Effector memory CD4-positive, alpha-beta T cell (primary cell): ENCODE measurements around the gene BAG2.

Source experiments
- DNase-seq, 3 donors: peaks; one replicate each; pipeline ENCODE4 v3.0.0-alpha.2; 2020
- H3K27ac ChIP-seq: 2 replicates; pipeline ENCODE4 v1.7.0; 2013; ENCODE audit warnings: mild to moderate bottlenecking, low read length, moderate library complexity; ENCODE audit not compliant: insufficient read depth, poor library complexity, severe bottlenecking
- H3K27me3 ChIP-seq: replicated peaks from 2 replicates; pipeline ENCODE4 v1.7.0; 2013; ENCODE audit warnings: mild to moderate bottlenecking, low read length; ENCODE audit not compliant: insufficient read depth, control insufficient read depth, poor library complexity, severe bottlenecking
- H3K36me3 ChIP-seq: 2 replicates; pipeline ENCODE4 v1.7.0; 2013; ENCODE audit warnings: mild to moderate bottlenecking, low read length, moderate library complexity; ENCODE audit not compliant: control insufficient read depth, insufficient read depth
- H3K4me1 ChIP-seq: 2 replicates; pipeline ENCODE4 v1.7.0; 2013; ENCODE audit warnings: low read length, mild to moderate bottlenecking; ENCODE audit not compliant: control insufficient read depth, insufficient read depth, poor library complexity, severe bottlenecking
- H3K4me3 ChIP-seq: 2 replicates; pipeline ENCODE4 v1.7.0; 2013; ENCODE audit warnings: low read length, low read depth, mild to moderate bottlenecking; ENCODE audit not compliant: insufficient read depth, poor library complexity, severe bottlenecking
- H3K9me3 ChIP-seq: 2 replicates; pipeline ENCODE4 v1.7.0; 2013; ENCODE audit warnings: mild to moderate bottlenecking, low read length, moderate library complexity; ENCODE audit not compliant: control insufficient read depth

The BAG2 gene

DNA sequence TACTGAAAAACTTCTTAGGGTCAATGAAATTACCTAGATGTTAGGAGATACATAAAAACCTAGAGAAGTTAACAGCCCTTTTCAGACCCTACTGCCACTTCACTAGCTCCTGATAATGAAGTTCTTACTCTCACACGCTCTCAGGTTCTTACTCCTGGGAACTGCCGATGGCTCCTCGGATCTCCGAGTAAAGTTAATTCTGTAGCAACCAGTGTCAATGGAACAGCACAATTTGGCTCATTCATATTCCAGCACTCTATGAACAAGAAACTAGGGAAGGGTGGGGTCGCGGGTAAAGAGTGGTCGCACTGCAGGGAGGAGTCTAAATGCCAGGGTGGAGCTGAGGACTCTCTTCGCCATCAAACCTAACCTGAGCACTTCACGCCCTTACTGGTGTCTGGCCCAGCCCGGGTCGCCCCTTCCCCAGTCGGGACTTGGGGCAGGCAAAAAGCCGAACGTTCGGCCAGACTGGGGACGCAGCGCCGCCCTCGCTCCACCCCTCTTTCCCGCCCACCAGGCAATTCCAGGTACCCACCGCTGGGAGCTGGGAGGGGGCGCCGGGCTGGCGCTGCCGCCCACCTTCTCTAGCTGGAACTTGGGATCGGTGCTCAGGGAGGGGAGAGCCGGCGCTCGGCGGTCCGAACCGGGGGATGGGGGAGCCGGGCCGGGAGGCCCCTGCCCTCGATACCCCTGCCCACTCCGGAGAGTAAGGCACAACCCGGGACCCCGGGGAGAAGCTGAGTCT, 49.2 kb downstream of the BAG2 start:
- Histone ChIP-seq H3K27me3 (peaks cover 10% of the 10 kb centered on the region), H3K4me1 (no peaks in the 10 kb centered on the region), H3K9me3 (no peaks in the 10 kb centered on the region), H3K4me3 (peak overlapping the region; percentile 94), H3K27ac (peak overlapping the region; percentile 56), H3K36me3 (no peaks in the 10 kb centered on the region)
- peak; percentile 3 to 31 (median 27) for DNase-seq

DNA sequence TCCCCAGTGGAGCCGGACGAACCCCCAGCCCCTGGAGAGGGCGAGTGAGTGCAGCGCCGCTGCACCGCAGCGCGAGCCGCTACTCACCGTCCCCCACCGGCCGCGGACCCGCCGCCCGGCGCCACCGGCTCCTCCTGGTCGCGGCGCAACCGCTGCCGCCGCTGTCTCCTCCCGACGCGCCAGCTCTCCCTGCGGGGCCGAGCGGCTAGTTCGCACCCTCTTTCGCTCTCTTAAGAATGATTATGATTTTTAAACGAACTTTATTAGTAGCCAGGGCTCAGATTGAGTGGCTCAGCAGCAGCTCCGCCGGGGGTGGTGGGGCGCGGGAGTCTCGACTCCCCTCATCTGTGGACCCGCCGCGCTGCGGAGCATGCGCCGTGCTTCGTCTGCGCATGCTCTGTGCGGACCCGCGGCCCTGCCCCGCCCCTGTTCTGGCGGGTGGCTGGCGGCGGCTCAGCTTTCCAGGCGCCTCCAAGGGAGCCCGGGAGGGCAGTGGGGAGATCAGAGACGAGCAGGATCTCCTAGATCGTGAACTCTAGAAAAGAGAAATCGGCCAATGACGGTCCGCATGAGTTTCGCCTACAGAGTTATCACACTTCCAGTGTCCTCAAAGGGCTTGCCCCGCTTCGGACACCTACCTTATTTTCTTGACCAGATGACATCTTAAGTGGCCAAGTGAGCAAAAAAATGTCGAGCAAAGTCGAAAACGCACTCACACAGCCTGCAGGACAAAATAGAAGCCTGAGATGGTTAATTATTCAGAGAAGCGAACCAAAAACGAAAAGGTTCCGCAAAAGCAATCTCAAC, 50.0 kb downstream of the BAG2 start, which contains the start of gene RAB23:
Gene RAB23 (minus strand): TSS at position 372 of the 807 bp plus-strand sequence. CDS start 11,927 bp downstream, outside the sequence.
- Histone ChIP-seq H3K27ac (peak within 1 kb of the TSS; percentile 56), H3K36me3 (no peaks in the 10 kb centered on the region), H3K27me3 (peaks cover 10% of the 10 kb centered on the region)

DNA sequence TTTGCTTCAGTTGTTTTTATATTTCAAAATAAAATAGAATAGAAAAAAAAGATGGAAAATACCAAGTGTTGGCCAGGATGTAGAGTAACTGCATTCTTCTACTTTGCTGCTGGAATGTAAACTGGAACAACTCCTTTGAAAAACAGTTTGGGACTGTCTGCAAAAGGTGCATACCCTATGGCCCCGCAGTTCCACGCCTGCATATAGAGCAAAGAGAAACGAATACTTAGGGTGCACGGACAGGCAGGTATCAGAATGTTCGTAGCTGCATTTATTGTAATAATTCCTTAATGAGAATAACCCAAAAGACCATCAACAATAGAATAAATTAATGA, 50.6 kb downstream of the BAG2 start:
- H3K4me3 ChIP-seq, result peak overlapping the region; percentile 94
- no peak overlapping the region for H3K27ac ChIP-seq
- H3K9me3 ChIP-seq, result no peaks in the 10 kb centered on the region
- no peaks in the 10 kb centered on the region for H3K4me1 ChIP-seq
- no peak for DNase-seq
- H3K36me3 ChIP-seq, result no peaks in the 10 kb centered on the region
- H3K27me3 ChIP-seq, result peaks cover 10% of the 10 kb centered on the region

More for the DNA sequence above, 50.0 kb downstream of the BAG2 start, which contains the start of gene RAB23:
- Histone ChIP-seq H3K9me3 (no peaks in the 10 kb centered on the region), H3K4me3 (peak within 1 kb of the TSS; percentile 94), H3K4me1 (no peaks in the 10 kb centered on the region)
- peak; percentile 69 to 73 (median 72) for DNase-seq

DNA sequence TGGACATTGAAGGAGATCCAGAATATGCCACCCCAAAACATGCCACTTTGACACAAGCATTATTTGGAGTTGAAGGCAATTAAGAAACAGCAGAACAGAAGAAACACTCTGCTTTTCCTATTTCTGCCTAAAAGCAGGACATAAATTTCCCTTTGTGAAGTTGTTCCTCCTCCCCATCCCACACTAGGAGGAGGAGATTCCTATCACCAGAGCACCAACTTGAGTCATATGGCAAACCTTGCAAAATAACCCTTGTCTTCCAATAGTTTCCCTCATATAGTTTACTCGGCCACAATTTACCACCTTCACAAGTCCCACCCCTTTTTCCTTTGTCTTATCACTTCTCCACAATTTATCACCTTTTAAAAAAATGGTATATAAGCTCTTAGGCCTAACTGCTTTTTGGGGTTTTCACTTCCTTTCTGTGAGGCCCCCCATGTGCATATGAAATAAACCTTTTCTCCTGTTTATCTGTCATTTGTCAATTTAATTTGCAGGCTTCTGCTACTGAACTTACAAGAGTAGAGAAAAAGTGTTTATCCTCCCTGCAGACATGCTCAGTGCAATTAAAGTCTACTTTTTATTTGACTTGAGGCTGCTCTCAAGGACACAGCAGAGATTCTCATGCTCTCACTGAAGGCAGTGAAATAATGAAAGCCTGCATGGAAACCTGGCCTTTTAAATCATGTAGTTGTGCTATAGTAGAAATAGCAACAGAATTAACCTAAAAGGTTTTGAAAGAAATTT, 52.8 kb downstream of the BAG2 start:
- H3K9me3 ChIP-seq, result no peaks in the 10 kb centered on the region
- H3K36me3 ChIP-seq, result no peaks in the 10 kb centered on the region
- H3K27ac ChIP-seq, result no peak overlapping the region
- DNase-seq, result no peak
- no peaks in the 10 kb centered on the region for H3K4me1 ChIP-seq
- H3K27me3 ChIP-seq, result peaks cover 10% of the 10 kb centered on the region
- no peak overlapping the region for H3K4me3 ChIP-seq

DNA sequence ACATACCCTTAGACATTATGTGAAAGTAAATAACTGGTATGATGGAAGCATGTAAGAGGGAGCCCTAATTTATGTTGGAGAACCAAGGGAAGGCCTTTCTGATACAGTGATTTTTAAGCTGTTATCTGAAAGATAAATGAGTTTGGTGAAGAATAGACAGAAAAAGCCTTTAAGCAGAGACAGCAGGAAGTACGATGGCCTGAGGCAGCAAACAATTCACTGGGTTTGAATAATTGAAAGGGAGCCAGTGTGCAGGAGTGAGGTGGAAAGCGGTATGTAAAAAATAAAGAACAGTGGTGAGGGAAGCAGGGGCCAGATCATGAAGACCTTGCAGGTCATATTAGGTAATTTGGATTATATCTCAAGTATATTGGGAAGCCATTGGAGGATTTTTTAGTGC, 54.1 kb downstream of the BAG2 start:
- no peak for DNase-seq
- Histone ChIP-seq H3K4me3 (no peak overlapping the region), H3K27ac (no peak overlapping the region), H3K4me1 (no peaks in the 10 kb centered on the region), H3K36me3 (no peaks in the 10 kb centered on the region), H3K9me3 (no peaks in the 10 kb centered on the region), H3K27me3 (peaks cover 10% of the 10 kb centered on the region)
